ENCODE results near the gene RAB25.

RAB25 gene

GRCh38 chr1:156072251-156072650 lies 11.3 kb downstream of the RAB25 start:
- Histone ChIP-seq H3K27ac (peak overlapping the region; percentile 93), H3K4me3 (peak overlapping the region; percentile 51)
- TF ChIP-seq FOXP2 (optimal IDR thresholded peaks at IDR 0.05; ENCODE audit: control extremely low read depth, extremely low read length, insufficient read depth) (no peak), POLR2AphosphoS5 (IDR thresholded peaks at IDR 0.05; ENCODE audit: borderline replicate concordance, low read depth, low read length) (no peak), EZH2 (IDR thresholded peaks at IDR 0.05) (no peak)

DNA sequence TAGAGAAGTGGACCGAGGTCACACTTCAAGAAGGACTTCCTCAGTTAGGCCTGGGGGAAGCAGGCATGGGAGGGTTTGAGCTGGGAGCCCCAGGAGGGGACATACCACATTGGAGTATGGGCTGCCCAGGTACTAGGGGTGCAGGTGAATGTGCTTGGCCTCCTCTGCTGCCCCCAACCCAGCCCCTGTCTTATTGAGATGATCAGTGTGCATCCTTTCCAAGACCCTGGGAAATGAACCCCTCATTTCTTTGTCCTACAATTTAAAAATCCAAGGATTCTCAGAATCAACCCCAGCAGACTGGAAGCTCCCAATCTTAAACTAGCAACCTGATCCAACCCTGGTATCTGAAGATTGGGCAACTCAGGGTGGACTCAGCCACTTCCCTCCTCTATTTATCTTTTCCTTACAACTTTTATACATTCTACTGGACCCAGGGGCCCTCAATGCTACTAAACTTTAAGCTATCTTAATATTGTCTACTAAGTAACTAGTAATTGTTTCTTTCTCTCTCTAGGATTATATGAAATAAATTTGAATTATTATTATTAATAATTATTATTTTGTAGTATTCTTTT lies 12.2 kb downstream of the RAB25 start:
- TF ChIP-seq FOXP2 (optimal IDR thresholded peaks at IDR 0.05; ENCODE audit: control extremely low read depth, extremely low read length, insufficient read depth) (no peak), EZH2 (IDR thresholded peaks at IDR 0.05) (no peak), POLR2AphosphoS5 (IDR thresholded peaks at IDR 0.05; ENCODE audit: borderline replicate concordance, low read depth, low read length) (no peak; the same call in 1 of the 2 replicates)

More at GRCh38 chr1:156072251-156072650, 11.3 kb downstream of the RAB25 start:
- H3K9ac ChIP-seq (ENCODE audit: insufficient read length): peak overlapping the region; percentile 57
- DNase-seq (ENCODE audit: low read depth, low spot score): no peak
- H3K9me3 ChIP-seq (ENCODE audit: low read depth, low read length): no peaks in the 10 kb centered on the region
- peaks cover 29% of the 10 kb centered on the region for H3K36me3 ChIP-seq (ENCODE audit: insufficient read depth, low read length)

GRCh38 chr1:156073740-156074139 lies 12.8 kb downstream of the RAB25 start:
- peak overlapping the region; percentile 42; the same call in 1 of the 2 replicates for H3K4me3 ChIP-seq
- DNase-seq (ENCODE audit: low read depth, low spot score): no peak
- no peak for TF ChIP-seq POLR2AphosphoS5 (IDR thresholded peaks at IDR 0.05; ENCODE audit: borderline replicate concordance, low read depth, low read length)
- no peak for TF ChIP-seq EZH2 (IDR thresholded peaks at IDR 0.05)
- TF ChIP-seq FOXP2 (optimal IDR thresholded peaks at IDR 0.05; ENCODE audit: control extremely low read depth, extremely low read length, insufficient read depth): no peak
- H3K9me3 ChIP-seq (ENCODE audit: low read depth, low read length): no peaks in the 10 kb centered on the region
- H3K27ac ChIP-seq: peak overlapping the region; percentile 93
- H3K9ac ChIP-seq (ENCODE audit: insufficient read length): peak overlapping the region; percentile 45
- peaks cover 41% of the 10 kb centered on the region for H3K36me3 ChIP-seq (ENCODE audit: insufficient read depth, low read length)

More for the DNA sequence above, 12.2 kb downstream of the RAB25 start:
- Histone ChIP-seq H3K9me3 (ENCODE audit: low read depth, low read length) (no peaks in the 10 kb centered on the region), H3K36me3 (ENCODE audit: insufficient read depth, low read length) (peaks cover 38% of the 10 kb centered on the region), H3K9ac (ENCODE audit: insufficient read length) (peak overlapping the region; percentile 57), H3K27ac (peak overlapping the region; percentile 93), H3K4me3 (peak overlapping the region; percentile 51)
- no peak for DNase-seq (ENCODE audit: low read depth, low spot score)

DNA sequence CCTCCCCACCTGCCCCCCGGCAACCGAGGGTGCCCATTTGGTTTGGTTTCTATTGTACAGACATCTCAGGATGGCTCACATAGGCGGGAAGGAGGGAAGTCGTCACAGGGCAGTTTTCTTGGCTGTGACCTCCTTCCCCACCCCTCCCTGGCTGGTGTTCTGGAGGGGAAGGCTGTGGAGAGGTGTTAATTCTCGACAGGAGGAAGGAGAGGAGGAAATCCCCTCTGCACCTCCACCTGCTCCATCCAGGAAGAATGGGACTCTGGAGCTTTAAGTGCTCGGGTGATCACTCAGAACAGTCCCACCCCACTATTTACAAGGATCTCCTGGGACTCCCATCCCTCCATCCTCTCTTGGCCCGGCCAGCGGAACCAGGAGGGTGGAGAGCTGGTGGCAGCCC lies 13.7 kb downstream of the RAB25 start:
- Histone ChIP-seq H3K4me3 (no peak overlapping the region), H3K9me3 (ENCODE audit: low read depth, low read length) (no peaks in the 10 kb centered on the region), H3K27ac (peak overlapping the region; percentile 71), H3K9ac (ENCODE audit: insufficient read length) (peak overlapping the region; percentile 17), H3K36me3 (ENCODE audit: insufficient read depth, low read length) (peaks cover 46% of the 10 kb centered on the region)
- TF ChIP-seq FOXP2 (optimal IDR thresholded peaks at IDR 0.05; ENCODE audit: control extremely low read depth, extremely low read length, insufficient read depth) (no peak), POLR2AphosphoS5 (IDR thresholded peaks at IDR 0.05; ENCODE audit: borderline replicate concordance, low read depth, low read length) (no peak), EZH2 (IDR thresholded peaks at IDR 0.05) (no peak)
- no peak for DNase-seq (ENCODE audit: low read depth, low spot score)

GRCh38 chr1:156075162-156075561 lies 14.2 kb downstream of the RAB25 start:
- H3K9ac ChIP-seq (ENCODE audit: insufficient read length): no peak overlapping the region
- H3K9me3 ChIP-seq (ENCODE audit: low read depth, low read length): no peaks in the 10 kb centered on the region
- peak overlapping the region; percentile 71 for H3K27ac ChIP-seq
- H3K4me3 ChIP-seq: no peak overlapping the region
- TF ChIP-seq POLR2AphosphoS5 (IDR thresholded peaks at IDR 0.05; ENCODE audit: borderline replicate concordance, low read depth, low read length) (no peak), FOXP2 (optimal IDR thresholded peaks at IDR 0.05; ENCODE audit: control extremely low read depth, extremely low read length, insufficient read depth) (no peak), EZH2 (IDR thresholded peaks at IDR 0.05) (no peak)
- DNase-seq (ENCODE audit: low read depth, low spot score): no peak
- H3K36me3 ChIP-seq (ENCODE audit: insufficient read depth, low read length): peaks cover 46% of the 10 kb centered on the region

DNA sequence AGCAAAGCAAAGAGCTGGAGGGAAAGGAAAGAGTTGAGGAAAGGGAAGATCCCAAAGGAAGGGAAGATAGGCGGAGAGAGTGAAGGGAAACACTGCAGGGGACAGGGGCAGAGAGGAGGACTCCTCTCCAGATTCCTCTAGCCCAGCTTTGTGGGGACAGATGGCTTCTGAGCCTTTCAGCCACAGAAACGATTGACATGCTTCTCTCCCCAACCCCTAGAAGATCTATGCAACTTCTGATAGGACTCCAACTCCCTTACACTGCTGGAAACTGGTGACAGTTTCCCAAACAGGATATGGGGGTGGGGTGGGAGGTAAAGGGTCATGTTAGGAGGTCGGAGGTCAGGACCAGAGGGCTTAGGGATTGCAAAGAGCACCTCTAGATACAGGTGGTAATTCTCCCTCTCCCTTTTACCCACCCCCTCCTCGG lies 14.8 kb downstream of the RAB25 start:
- Histone ChIP-seq H3K4me3 (no peak overlapping the region; the same call in 1 of the 2 replicates), H3K27ac (peak overlapping the region; percentile 71), H3K9ac (ENCODE audit: insufficient read length) (peak overlapping the region; percentile 32), H3K9me3 (ENCODE audit: low read depth, low read length) (no peaks in the 10 kb centered on the region), H3K36me3 (ENCODE audit: insufficient read depth, low read length) (peaks cover 46% of the 10 kb centered on the region)
- TF ChIP-seq POLR2AphosphoS5 (IDR thresholded peaks at IDR 0.05; ENCODE audit: borderline replicate concordance, low read depth, low read length): no peak
- TF ChIP-seq FOXP2 (optimal IDR thresholded peaks at IDR 0.05; ENCODE audit: control extremely low read depth, extremely low read length, insufficient read depth): no peak
- no peak for TF ChIP-seq EZH2 (IDR thresholded peaks at IDR 0.05)
- no peak for DNase-seq (ENCODE audit: low read depth, low spot score)

DNA sequence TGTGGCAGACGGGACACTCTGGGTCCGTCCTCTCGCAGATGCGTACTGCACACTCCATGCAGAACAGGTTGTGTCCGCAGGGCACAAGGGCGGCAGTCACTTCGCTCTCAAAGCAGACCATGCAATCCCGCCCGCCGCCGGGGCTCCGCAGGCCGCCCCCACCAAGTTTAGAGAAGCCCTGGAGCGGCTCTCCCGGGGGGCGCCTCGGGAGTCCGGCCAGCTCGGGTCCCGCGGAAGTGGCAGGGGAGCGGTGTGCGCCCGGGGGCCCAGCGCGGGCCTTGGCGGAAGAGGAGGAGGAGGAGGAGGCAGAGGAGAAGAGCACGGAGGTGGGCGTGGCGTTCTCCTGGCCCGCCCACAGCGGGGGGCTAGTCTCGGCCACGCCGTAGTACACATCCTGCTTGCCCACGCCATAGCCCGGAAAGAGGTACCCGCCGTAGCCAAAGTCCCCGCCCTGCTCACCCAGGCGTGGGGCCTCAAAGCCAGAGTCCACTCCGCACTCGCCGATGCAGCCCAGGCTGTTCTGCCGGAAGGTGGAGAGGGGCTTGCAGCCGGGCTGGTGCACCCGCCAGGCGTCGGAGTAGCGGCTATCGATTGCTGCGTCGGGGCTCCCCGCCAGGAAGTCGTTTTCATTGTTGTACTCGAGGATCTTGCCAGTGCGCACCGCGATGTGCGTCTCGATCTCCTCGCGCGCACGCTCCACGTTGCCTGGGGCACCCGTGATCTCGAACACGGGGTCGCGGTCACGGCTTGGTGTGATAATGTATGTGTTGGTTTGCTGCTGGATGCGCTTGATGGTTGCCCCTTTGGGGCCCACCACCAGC lies 15.9 kb downstream of the RAB25 start:
- Histone ChIP-seq H3K4me3 (peak overlapping the region; percentile 47), H3K9ac (ENCODE audit: insufficient read length) (no peak overlapping the region), H3K27ac (peak overlapping the region; percentile 71; the same call in 1 of the 2 replicates), H3K9me3 (ENCODE audit: low read depth, low read length) (no peaks in the 10 kb centered on the region), H3K36me3 (ENCODE audit: insufficient read depth, low read length) (peaks cover 46% of the 10 kb centered on the region)
- no peak for DNase-seq (ENCODE audit: low read depth, low spot score)
- no peak for TF ChIP-seq EZH2 (IDR thresholded peaks at IDR 0.05)
- TF ChIP-seq POLR2AphosphoS5 (IDR thresholded peaks at IDR 0.05; ENCODE audit: borderline replicate concordance, low read depth, low read length): no peak
- TF ChIP-seq FOXP2 (optimal IDR thresholded peaks at IDR 0.05; ENCODE audit: control extremely low read depth, extremely low read length, insufficient read depth): no peak

GRCh38 chr1:156077430-156077760 lies 16.4 kb downstream of the RAB25 start:
- Histone ChIP-seq H3K9me3 (ENCODE audit: low read depth, low read length) (no peaks in the 10 kb centered on the region), H3K27ac (peak overlapping the region; percentile 83; the same call in 1 of the 2 replicates), H3K9ac (ENCODE audit: insufficient read length) (no peak overlapping the region), H3K36me3 (ENCODE audit: insufficient read depth, low read length) (peaks cover 46% of the 10 kb centered on the region), H3K4me3 (no peak overlapping the region)
- TF ChIP-seq FOXP2 (optimal IDR thresholded peaks at IDR 0.05; ENCODE audit: control extremely low read depth, extremely low read length, insufficient read depth) (no peak), EZH2 (IDR thresholded peaks at IDR 0.05) (no peak), POLR2AphosphoS5 (IDR thresholded peaks at IDR 0.05; ENCODE audit: borderline replicate concordance, low read depth, low read length) (no peak)
- no peak for DNase-seq (ENCODE audit: low read depth, low spot score)
